GM21723 (cell line): Measurements from ENCODE around the gene NETO1.

Source experiments
- ATAC-seq: cut with Tn5 transposase; IDR thresholded peaks from one replicate; pipeline ENCODE4 v1.9.1; 2021; ENCODE audit warnings: mild to moderate bottlenecking, moderate library complexity; ENCODE audit not compliant: unreplicated experiment

The NETO1 gene, protein sequence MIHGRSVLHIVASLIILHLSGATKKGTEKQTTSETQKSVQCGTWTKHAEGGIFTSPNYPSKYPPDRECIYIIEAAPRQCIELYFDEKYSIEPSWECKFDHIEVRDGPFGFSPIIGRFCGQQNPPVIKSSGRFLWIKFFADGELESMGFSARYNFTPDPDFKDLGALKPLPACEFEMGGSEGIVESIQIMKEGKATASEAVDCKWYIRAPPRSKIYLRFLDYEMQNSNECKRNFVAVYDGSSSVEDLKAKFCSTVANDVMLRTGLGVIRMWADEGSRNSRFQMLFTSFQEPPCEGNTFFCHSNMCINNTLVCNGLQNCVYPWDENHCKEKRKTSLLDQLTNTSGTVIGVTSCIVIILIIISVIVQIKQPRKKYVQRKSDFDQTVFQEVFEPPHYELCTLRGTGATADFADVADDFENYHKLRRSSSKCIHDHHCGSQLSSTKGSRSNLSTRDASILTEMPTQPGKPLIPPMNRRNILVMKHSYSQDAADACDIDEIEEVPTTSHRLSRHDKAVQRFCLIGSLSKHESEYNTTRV

DNA sequence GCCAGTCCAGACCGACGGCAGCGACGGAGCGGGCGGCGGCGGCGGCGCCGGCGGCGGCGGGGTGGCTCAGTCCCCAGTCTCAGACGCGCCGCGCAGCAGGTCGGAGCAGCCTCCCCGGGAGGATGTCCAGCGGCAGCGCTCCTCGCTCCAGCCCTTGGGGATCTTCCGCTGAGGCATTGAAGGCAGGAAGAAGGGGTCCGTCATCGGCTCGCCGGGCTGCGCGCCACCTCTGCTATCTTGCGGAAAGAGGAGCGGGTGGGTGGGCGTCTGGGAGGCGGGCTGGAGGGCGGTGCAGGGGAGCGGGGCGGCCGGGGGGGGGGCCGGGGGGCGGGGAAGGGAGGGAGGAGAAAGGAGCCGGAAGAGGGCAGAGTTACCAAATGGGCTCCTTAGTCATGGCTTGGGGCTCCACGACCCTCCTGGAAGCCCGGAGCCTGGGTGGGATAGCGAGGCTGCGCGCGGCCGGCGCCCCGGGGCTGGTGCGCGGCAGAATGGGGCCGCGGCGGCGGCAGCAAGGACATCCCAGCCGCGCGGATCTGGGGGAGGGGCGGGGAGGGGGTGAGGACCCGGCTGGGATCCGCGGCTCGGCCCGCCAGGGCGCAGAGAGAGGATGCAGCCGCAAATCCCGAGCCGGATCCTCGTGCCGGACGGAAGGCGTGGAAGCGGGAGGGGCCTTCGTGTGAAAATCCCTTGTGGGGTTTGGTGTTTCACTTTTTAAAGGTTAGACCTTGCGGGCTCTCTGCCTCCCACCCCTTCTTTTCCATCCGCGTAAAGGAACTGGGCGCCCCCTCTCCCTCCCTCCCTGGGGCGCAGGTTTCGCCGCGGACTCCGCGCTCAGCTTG, at the start of gene NETO1:
Gene NETO1, minus strand, starts transcription at position 242 of the 839 bp plus-strand sequence. CDS start 696 bp downstream, outside the sequence.
- no peak for ATAC-seq

DNA sequence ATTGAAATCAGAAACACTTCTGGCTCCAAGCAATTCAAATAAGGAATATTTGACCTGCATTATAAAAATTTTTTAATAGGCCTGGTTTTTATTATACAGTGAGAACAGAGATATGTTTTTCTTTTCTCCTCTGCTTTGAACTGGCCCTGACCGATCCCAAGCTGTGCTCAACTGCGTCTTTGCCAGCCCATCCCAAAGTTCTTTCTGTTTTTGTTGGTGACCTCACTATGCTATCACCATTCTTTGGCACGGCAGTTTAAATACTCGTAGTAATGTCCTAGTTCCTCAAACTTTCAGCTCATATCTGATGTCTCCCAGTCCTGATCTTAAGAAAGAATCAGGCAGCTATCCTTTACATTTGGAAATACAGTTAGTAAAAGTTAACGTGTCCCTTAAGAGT, 42.3 kb upstream of the NETO1 start:
- no peak for ATAC-seq

DNA sequence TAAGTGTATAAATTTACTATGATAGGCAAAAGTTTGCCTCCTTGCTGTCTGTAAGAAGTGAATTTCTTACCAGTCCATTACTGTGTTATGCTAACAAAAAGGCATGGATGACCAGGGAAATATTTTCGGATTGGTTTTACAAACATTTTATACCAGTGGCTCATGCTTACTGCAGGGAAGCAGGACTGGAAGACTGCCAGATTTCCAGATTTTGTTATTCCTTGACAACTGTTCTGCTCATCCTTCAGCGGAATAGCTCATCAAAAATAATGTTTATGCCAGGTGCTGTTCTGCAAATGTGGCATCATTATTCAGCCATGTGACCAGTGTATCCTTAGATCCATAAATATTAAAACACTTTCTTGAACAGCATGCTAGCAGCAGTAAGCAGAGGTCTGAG, 40.4 kb upstream of the NETO1 start:
- no peak for ATAC-seq

DNA sequence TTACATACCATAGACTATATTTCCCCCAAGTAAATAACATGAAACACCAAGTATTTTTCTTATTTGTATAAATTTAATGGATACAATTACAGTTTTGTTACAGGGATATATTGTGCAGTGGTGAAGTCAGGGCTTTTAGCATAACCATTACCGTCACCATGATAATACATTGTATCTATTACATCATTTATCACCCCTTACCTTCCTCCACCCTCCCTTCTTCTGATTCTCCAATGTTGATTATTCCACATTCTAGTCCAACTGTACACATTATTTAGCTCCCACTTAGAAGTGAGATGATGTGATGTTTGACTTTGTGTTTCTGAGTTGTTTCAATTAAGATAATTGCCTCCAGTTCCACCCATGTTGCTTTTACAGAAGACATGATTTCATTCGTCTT, 35.2 kb upstream of the NETO1 start:
- ATAC-seq = no peak

- no peak for ATAC-seq
Measured at GRCh38 chr18:72899338-72899737, 31.6 kb upstream of the NETO1 start.

GRCh38 chr18:72898870-72899269, 31.1 kb upstream of the NETO1 start:
- ATAC-seq = no peak

DNA sequence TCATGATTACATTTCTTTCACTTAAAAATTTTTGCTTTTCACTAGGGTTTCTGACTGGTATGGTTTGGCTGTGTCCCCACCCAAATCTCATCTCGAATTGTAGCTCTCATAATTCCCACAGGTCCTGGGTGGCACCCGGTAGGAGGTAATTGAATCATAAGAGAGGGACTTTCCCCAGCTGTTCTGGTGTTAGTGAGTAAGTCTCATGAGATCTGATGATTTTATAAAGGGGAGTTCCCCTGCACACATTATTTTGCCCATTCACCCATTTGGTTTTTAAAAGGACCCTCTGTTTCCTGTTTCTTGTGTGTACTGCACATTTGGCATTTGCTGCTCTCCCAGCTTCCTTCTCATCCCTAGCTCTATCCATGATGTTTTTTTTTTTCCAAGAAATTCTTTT, 27.8 kb upstream of the NETO1 start:
- no peak for ATAC-seq

DNA sequence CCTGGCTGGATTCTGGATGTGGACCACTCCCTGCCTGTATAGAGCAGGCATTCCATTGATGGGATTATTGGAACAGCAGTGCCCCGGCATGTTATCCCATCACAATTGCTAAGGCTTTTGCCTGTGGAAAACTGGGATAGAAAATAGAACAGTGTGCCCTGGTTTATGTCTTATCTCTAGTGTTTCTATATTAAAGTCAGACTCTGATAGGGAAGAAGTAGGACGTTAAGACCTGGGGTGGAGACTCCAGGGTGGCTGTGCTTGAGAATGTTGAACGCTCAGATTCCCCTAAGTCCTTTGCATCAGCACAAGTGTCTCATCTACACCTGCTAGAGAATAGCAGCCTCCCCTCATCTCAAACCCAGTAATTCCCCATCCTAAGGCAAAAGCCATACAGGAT, 10.8 kb upstream of the NETO1 start:
- ATAC-seq = no peak

- no peak for ATAC-seq
Measured at GRCh38 chr18:72878143-72878542, 10.4 kb upstream of the NETO1 start.

DNA sequence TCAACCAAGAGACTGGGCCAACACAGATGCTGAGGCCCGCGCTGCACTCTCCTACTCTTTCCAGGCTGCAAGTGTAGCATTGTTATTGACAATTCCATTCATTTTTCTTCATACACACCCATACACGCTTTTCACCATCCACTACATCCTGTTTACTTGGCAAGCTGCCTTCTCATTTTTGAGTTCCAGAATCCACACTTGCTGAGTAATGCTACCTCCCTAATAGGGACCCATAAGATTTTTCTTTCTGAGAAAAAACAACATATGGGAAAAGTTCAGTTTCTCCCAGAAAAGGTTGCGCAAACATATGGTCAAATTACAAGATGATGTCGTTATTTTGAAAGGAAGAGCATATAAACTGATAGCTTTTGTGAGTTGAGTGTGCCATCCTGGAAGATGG, 3.3 kb upstream of the NETO1 start:
- no peak for ATAC-seq

- no peak for ATAC-seq
Measured at GRCh38 chr18:72869226-72870185, 1.7 kb upstream of the NETO1 start.

DNA sequence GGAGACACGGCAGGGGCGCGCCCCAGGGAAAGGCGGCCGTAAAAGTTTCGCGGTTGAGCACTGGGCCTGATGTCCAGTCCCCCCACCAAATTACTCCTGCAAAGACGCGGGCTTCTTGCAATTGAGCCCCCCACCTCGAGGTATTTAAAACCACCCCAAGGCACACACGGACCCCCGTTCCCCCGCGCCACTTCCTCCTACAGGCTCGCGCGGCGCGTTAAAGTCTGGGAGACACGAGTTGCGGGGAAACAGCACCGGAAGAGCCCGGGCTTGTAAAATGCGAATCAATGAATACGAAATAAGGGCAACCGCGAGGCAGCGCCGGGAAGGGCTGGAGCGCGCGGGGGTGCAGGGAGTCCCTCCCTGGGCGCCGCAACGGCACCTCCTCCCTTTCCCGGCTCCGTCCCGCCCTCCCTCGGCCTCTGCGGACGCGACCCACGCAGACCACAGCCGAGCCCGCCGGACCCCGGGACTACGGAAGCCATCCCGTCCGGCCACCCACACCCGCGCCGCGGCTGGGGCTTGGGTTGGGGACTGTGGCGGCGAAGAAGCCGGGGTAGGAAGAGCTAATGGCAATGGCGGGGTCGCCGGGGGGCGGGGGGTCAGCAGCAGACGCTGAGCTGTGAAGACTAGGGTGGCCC, 918 bp upstream of the NETO1 start:
- no peak for ATAC-seq

GRCh38 chr18:72866901-72867745, 664 bp downstream of the NETO1 start:
- no peak for ATAC-seq

GRCh38 chr18:72866442-72866900, 1.3 kb downstream of the NETO1 start:
- no peak for ATAC-seq

DNA sequence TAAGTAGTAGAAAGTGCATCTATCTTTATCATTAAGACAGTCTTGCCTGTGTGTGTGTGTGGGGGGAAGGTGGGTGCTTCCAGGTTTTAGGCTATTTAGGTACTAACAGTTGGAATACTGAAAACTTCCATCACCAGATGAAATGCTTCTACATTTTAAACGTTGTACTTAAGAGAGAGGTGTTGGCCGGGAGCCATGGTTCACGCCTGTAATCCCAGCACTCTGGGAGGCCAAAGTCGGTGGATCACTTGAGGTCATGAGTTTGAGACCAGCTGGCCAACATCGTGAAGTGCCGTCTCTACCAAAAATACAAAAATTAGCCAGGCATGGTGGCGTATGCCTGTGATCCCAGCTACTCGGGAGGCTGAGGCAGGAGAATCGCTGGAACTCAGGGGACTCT, 4.0 kb downstream of the NETO1 start:
- no peak for ATAC-seq

- no peak for ATAC-seq
Measured at GRCh38 chr18:72859088-72859487, 8.7 kb downstream of the NETO1 start.

DNA sequence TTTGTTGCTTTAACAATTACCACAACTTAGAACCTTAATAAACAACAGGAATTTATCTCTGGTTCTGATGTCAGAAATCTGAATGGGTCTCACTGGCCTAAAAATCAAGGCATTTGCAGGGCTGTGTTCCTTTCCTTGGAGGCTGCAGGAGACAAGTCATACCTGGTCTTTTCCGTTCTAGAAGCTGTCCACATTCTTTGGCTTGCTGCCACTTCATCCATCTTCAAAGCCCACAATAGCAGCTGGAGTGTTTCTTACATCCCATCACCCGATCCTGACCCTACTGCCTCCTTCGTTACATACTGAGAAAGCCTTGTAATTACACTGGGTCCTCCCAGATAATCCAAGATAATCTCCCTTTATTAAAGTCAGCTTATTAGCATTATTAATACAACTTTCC, 18.1 kb downstream of the NETO1 start:
- no peak for ATAC-seq

DNA sequence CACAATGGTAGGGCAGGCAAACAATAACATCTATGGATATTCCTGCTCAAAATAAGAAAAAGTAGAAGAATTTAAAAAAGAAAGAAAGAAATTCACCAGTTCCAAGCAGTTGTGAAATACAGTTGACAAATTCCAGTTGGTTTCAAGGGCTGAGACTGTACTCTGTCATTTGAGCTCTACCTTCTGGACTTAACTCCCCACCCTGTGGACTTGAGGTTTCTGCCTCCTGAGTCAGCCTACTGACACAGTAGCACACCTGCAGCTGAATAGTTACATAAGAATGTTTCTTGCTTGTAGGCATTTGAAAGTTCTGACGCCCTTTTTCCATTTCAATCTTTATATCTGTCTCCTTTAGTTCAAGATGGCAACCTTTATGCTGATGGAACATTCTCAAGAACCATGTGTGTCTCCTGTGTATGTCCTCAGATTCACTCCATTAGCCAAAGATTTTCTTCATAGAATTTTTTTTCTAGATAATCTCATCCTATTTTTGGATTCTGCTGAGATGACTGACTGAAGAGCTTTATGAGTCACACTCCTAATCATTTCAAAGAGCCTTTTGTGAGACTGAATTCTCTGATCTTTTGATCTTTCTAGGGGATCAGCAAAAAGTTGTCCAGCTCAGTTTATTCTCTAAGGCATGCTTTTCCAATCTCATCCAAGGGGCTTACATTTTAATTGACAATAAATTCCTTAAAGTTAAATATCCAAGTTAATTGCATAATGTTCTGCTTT, 19.1 kb downstream of the NETO1 start:
- no peak for ATAC-seq

- no peak for ATAC-seq
Measured at GRCh38 chr18:72847771-72848170, 20.0 kb downstream of the NETO1 start.
